B cell (primary cell): ENCODE measurements around the gene PKNOX2.

ENCODE experiments used
- EZH2 ChIP-seq: IDR thresholded peaks from 2 replicates; pipeline ENCODE4 v1.6.1; 2012; ENCODE audit warnings: borderline replicate concordance, low read depth, mild to moderate bottlenecking, moderate library complexity, low read length; ENCODE audit not compliant: insufficient read depth, poor library complexity, severe bottlenecking
- TF ChIP-seq, protein P1 (sequence below): fragments of 200-600 bp; IDR thresholded peaks from one replicate; pipeline ENCODE4 v1.8.0; 2022; ENCODE audit warnings: antibody characterized with exemption, mild to moderate bottlenecking

DNA sequence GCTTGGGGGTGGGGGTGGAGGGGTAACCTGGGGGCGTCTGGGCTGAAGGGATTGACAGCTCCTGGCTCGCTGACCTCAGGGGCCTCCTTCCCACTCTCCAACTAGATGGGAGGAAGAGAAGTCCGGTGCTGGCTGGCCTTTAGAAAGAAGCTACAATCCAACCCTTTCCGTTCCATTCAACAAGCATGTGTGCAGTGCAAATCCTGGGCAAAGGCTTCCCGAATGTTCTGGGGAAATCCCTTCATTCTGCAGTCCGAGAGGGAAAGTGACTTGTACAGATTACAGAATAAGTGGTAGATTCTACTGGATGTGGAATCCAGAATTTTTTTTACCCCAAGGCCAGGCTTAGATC, 181.6 kb downstream of the PKNOX2 start:
- TF ChIP-seq, protein P1, sequence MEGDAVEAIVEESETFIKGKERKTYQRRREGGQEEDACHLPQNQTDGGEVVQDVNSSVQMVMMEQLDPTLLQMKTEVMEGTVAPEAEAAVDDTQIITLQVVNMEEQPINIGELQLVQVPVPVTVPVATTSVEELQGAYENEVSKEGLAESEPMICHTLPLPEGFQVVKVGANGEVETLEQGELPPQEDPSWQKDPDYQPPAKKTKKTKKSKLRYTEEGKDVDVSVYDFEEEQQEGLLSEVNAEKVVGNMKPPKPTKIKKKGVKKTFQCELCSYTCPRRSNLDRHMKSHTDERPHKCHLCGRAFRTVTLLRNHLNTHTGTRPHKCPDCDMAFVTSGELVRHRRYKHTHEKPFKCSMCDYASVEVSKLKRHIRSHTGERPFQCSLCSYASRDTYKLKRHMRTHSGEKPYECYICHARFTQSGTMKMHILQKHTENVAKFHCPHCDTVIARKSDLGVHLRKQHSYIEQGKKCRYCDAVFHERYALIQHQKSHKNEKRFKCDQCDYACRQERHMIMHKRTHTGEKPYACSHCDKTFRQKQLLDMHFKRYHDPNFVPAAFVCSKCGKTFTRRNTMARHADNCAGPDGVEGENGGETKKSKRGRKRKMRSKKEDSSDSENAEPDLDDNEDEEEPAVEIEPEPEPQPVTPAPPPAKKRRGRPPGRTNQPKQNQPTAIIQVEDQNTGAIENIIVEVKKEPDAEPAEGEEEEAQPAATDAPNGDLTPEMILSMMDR = no peak
- TF ChIP-seq EZH2 = no peak
